Kidney (tissue), 14 donors: ENCODE measurements around the gene MSS51. TPM values are rescaled to one million over a fixed set of nuclear protein-coding genes. Genes with fewer than 3 reads are reported as not detected.

Source experiments
- DNase-seq, 5 donors: peaks; one replicate each; pipeline ENCODE4 v3.0.0-alpha.2; 2013 to 2020
- FAIRE-seq: peaks from 2 replicates; lab custom pipeline; 2012; peaks lifted over from hg19 to GRCh38; lab: Jason Lieb, UNC
- H3K27ac ChIP-seq, 2 donors: one replicate each; pipeline ENCODE4 v1.7.0; 2013; ENCODE audit warnings: low read depth in 2 of 2, low read length in 2 of 2, inconsistent platforms in 1 of 2
- H3K27me3 ChIP-seq: one replicate; pipeline ENCODE4 v1.7.1; 2013; ENCODE audit warnings: low read length, inconsistent platforms; ENCODE audit not compliant: control insufficient read depth, insufficient read depth
- H3K36me3 ChIP-seq, 3 donors: one replicate each; pipeline versions ENCODE4 v1.7.0 to v1.7.1; 2013; ENCODE audit warnings: low read length in 3 of 3, control low read depth in 1 of 3, inconsistent platforms in 1 of 3; ENCODE audit not compliant: insufficient read depth in 3 of 3, control insufficient read depth in 2 of 3
- H3K4me1 ChIP-seq, 3 donors: one replicate each; pipeline versions ENCODE4 v1.7.0 to v1.7.1; 2013; ENCODE audit warnings: low read length in 3 of 3, inconsistent platforms in 1 of 3, low read depth in 1 of 3; ENCODE audit not compliant: control insufficient read depth in 2 of 3, insufficient read depth in 2 of 3
- H3K4me3 ChIP-seq, 3 donors: one replicate each; pipeline versions ENCODE4 v1.7.0 to v1.8.1; 2013; ENCODE audit warnings: low read length in 3 of 3, control low read depth in 1 of 3, inconsistent platforms in 1 of 3
- H3K9ac ChIP-seq, 3 donors: one replicate each; pipeline versions ENCODE4 v1.7.0 to v1.7.1; 2013; ENCODE audit warnings: low read length in 3 of 3, control low read depth in 1 of 3, inconsistent platforms in 1 of 3
- H3K9me3 ChIP-seq, 3 donors: one replicate each; pipeline versions ENCODE4 v1.7.0 to v1.7.1; 2013; ENCODE audit warnings: low read length in 3 of 3, control low read depth in 1 of 3, inconsistent platforms in 1 of 3; ENCODE audit not compliant: control insufficient read depth in 2 of 3, insufficient read depth in 1 of 3
- intact Hi-C: fragments of 100-400 bp; cut with DNase I; formaldehyde crosslinking; loops from one replicate; pipeline ENCODE4 v1.11.1; 2022
- polyA plus RNA-seq: library from polyadenylated mRNA; stranded (reverse); fragments of 350-450 nt; fragmentation: Illumina TruSeq; extraction: RNeasy Lipid Tissue Mini Kit (QIAGEN cat#74804); gene quantifications from one replicate; pipeline ENCODE4 v1.2.3, GENCODE V29; 2014; ENCODE audit warnings: low read depth, low replicate concordance; ENCODE audit not compliant: insufficient read depth
- total RNA-seq: library from RNA; stranded (reverse); fragmentation: NEBNext Ultra II Directional; extraction: Animal tissue kit (Norgen Biotek cat#: 25700); gene quantifications from one replicate; pipeline ENCODE4 v1.2.1, GENCODE V29; 2021
- TF ChIP-seq, protein P1 (sequence below): IDR thresholded peaks from 3 replicates; pipeline ENCODE4 v1.5.1; 2012; ENCODE audit warnings: mild to moderate bottlenecking, moderate library complexity, borderline replicate concordance; ENCODE audit not compliant: insufficient read depth; ENCODE audit errors: extremely low read depth
- donor health status: control.
- donor health status: control.
- donor health status: control.
- donor health status: control.
- donor health status: control.
- donor health status: DM: yes; HTN: yes; CAD: no.
- donor health status: Normal renal cell carcinoma (clear cell type).

Gene MSS51
- total and polyA plus RNA-seq, 2 donors from 2014 or later = 0.95 to 2.4 TPM

DNA sequence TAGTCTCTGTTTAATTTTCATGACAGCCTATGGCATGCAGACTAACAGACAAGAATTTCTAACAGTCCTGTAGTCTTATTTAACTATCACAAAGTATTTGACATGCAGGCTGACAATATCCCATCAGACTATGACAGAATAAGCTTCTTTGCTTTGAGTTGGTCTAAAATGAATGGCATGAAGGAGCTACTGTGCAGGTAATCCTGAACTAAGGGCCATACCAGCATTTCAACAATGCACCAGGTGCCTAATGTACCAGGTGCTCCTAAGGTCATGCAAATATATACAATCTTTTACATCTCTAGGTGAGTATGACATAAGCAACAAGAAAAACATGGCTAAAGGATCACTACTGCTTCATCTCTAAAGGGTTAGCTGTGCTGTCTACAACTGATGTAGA is 13.6 kb upstream of the MSS51 start:
- no peaks in the 10 kb centered on the region for H3K27me3 ChIP-seq
- peaks cover 0 to 5% (median 3%) of the 10 kb centered on the region in 3 donors for H3K36me3 ChIP-seq
- no peak overlapping the region for H3K4me3 ChIP-seq
- H3K9ac ChIP-seq = no peak overlapping the region
- H3K27ac ChIP-seq = no peak overlapping the region
- no peaks in the 10 kb centered on the region for H3K9me3 ChIP-seq
- intact Hi-C loops = no loop called here
- no peaks in the 10 kb centered on the region for H3K4me1 ChIP-seq
- FAIRE-seq = no peak
- no peak for DNase-seq
- TF ChIP-seq, protein P1, sequence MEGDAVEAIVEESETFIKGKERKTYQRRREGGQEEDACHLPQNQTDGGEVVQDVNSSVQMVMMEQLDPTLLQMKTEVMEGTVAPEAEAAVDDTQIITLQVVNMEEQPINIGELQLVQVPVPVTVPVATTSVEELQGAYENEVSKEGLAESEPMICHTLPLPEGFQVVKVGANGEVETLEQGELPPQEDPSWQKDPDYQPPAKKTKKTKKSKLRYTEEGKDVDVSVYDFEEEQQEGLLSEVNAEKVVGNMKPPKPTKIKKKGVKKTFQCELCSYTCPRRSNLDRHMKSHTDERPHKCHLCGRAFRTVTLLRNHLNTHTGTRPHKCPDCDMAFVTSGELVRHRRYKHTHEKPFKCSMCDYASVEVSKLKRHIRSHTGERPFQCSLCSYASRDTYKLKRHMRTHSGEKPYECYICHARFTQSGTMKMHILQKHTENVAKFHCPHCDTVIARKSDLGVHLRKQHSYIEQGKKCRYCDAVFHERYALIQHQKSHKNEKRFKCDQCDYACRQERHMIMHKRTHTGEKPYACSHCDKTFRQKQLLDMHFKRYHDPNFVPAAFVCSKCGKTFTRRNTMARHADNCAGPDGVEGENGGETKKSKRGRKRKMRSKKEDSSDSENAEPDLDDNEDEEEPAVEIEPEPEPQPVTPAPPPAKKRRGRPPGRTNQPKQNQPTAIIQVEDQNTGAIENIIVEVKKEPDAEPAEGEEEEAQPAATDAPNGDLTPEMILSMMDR = no peak

DNA sequence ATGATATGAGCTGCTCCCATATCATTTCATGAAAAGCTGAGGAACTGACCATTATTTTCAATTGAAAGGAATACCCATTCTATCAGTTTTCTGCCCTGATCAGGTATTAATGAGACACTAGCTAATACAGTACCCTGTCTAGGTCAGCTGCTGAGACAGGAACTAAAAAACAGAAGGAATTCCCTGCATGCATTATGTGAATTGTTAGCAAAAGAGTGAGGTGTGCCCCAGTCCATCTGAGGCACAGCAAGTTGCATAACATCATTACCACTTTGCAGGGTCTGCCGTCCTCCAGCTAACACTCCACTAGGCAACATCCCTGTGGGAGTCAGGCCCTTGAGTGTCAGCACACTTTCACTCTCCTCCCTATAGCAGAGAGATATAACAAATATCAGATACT is 11.1 kb upstream of the MSS51 start:
- no peak for FAIRE-seq
- no peak overlapping the region for H3K4me3 ChIP-seq
- H3K9me3 ChIP-seq = no peaks in the 10 kb centered on the region
- H3K36me3 ChIP-seq = peaks cover 0 to 5% (median 3%) of the 10 kb centered on the region in 3 donors
- H3K27me3 ChIP-seq = no peaks in the 10 kb centered on the region
- H3K4me1 ChIP-seq = no peaks in the 10 kb centered on the region
- no peak for DNase-seq
- TF ChIP-seq, protein P1 = no peak
- H3K9ac ChIP-seq = no peak overlapping the region
- intact Hi-C loops = no loop called here
- H3K27ac ChIP-seq = no peak overlapping the region

DNA sequence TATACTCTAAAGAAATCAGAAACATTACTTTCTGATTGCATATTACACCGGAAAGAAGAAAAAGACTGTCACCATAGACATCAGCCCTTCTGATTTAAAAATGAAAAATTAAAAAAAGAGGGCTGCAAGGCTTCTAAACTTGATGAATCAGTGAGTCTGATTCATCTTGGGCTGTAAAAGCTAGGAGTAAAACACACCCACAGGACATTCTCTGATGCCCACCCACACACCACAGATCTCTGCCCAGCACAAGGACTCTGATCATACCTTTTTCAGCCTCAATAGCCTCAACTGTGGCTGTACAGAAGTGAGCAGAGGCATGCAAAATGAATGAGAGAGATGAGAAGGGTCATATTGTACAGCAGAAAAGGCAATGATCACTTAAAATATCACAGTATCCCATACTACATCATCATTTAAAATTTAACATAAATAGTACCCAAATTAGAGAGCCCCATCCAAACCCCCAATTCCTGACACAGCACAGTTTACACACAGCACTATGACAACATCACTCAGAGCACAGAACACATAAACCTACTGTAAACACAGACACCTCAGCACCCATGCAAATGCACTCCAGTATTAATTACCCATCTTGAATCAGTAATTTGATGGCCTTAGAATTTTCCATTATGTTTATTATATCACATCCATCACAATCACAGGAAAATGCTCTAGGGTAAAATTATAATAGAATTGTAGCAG is 6.4 kb upstream of the MSS51 start:
- DNase-seq (no peak), FAIRE-seq (no peak)
- peaks cover 0 to 19% (median 5%) of the 10 kb centered on the region in 3 donors for H3K36me3 ChIP-seq
- no peaks in the 10 kb centered on the region for H3K9me3 ChIP-seq
- H3K9ac ChIP-seq = no peak overlapping the region
- intact Hi-C loops = no loop called here
- H3K4me3 ChIP-seq = no peak overlapping the region
- no peaks in the 10 kb centered on the region for H3K4me1 ChIP-seq
- H3K27me3 ChIP-seq = no peaks in the 10 kb centered on the region
- TF ChIP-seq, protein P1 = no peak
- no peak overlapping the region for H3K27ac ChIP-seq
